Rectal smooth muscle tissue (tissue), 1 donor: Measurements from ENCODE around the gene SND1.

Experiments used
- H3K27ac ChIP-seq: one replicate; pipeline ENCODE4 v1.7.0; 2013; ENCODE audit warnings: low read depth, low read length, inconsistent platforms
- H3K27me3 ChIP-seq: one replicate; pipeline ENCODE4 v1.7.0; 2013; ENCODE audit warnings: low read length; ENCODE audit not compliant: control insufficient read depth, insufficient read depth
- H3K36me3 ChIP-seq: one replicate; pipeline ENCODE4 v1.7.0; 2013; ENCODE audit warnings: low read length; ENCODE audit not compliant: control insufficient read depth, insufficient read depth
- H3K4me1 ChIP-seq: one replicate; pipeline ENCODE4 v1.7.0; 2013; ENCODE audit warnings: low read length; ENCODE audit not compliant: control insufficient read depth, insufficient read depth
- H3K4me3 ChIP-seq: one replicate; pipeline ENCODE4 v1.7.0; 2013; ENCODE audit warnings: low read length
- H3K9ac ChIP-seq: one replicate; pipeline ENCODE4 v1.7.0; 2013; ENCODE audit warnings: low read length

The SND1 gene

GRCh38 chr7:128112018-128112780 lies 460.2 kb downstream of the SND1 start:
- Histone ChIP-seq H3K4me3 (no peak overlapping the region), H3K9ac (no peak overlapping the region), H3K36me3 (no peaks in the 10 kb centered on the region), H3K27me3 (peaks cover 2% of the 10 kb centered on the region), H3K27ac (no peak overlapping the region), H3K4me1 (no peaks in the 10 kb centered on the region)

GRCh38 chr7:128112781-128113221 lies 460.8 kb downstream of the SND1 start:
- Histone ChIP-seq H3K4me1 (no peaks in the 10 kb centered on the region), H3K27me3 (peaks cover 2% of the 10 kb centered on the region), H3K27ac (no peak overlapping the region), H3K9ac (no peak overlapping the region), H3K36me3 (no peaks in the 10 kb centered on the region), H3K4me3 (no peak overlapping the region)

DNA sequence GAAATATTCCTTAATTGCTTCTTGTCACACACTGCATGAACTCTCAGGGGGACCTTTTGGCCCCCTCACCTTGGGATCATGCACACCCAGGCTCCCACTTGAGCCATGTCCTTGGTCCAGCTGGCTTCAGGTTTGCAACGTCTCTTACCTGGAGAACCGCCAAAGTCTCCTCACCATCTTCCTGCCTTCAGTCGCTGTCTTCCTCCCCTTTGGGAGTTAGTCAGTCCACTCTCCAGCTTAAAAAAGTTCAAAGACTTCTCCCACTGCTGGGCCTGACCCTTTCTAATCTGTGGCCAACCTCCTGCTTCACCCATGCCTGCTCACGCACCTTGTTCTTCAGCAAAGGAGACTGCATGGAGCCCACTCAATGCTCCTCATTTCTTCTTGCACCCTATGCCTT lies 461.8 kb downstream of the SND1 start:
- H3K27ac ChIP-seq, result no peak overlapping the region
- no peaks in the 10 kb centered on the region for H3K36me3 ChIP-seq
- no peaks in the 10 kb centered on the region for H3K27me3 ChIP-seq
- H3K4me1 ChIP-seq, result no peaks in the 10 kb centered on the region
- H3K4me3 ChIP-seq, result no peak overlapping the region
- no peak overlapping the region for H3K9ac ChIP-seq

DNA sequence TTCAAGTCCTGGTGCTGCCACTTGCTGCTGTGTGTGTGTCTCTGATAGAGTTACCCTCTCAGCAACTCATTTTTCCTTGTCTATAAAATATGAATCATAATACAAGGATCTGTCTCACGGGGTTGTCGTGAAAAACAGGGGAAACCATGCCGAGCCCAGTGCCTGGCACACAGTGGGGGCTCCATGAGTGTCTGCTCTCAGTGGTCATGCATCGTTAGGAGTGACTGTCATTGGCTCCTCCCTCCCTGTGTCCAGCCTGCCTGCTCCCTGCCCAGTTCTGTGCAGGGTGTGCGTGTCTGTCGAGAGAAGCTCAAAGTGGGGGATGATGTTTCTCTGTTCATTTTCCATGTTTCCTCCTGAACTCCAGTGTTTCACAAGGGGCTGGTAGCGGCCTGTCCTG lies 462.8 kb downstream of the SND1 start:
- H3K27me3 ChIP-seq, result no peaks in the 10 kb centered on the region
- no peak overlapping the region for H3K27ac ChIP-seq
- H3K4me3 ChIP-seq, result no peak overlapping the region
- H3K4me1 ChIP-seq, result no peaks in the 10 kb centered on the region
- H3K36me3 ChIP-seq, result no peaks in the 10 kb centered on the region
- H3K9ac ChIP-seq, result no peak overlapping the region

DNA sequence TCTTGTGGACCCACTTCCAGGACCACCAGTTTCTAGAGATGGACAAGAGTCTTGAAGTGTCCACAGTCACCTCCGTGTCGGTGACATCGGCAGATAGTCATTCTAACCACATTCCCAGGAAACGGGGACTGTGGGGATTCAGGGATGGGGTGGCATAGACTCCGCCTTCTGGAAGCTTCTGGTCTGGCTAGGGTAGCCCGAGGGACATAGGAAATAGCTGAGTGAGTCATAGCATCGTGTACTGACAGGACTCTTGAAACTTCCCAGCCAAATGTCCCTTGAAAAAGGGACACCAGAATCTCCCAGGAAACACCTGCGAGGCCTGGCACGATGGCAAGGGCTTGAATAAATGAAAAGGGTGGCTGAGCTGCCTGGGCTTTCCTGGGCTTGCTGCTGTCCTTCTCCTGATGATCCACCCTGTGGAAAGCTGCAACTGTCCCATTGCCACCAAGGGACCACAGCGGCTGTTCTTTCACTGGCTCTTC lies 463.4 kb downstream of the SND1 start:
- Histone ChIP-seq H3K36me3 (no peaks in the 10 kb centered on the region), H3K27me3 (no peaks in the 10 kb centered on the region), H3K4me3 (no peak overlapping the region), H3K9ac (no peak overlapping the region), H3K4me1 (no peaks in the 10 kb centered on the region), H3K27ac (no peak overlapping the region)

DNA sequence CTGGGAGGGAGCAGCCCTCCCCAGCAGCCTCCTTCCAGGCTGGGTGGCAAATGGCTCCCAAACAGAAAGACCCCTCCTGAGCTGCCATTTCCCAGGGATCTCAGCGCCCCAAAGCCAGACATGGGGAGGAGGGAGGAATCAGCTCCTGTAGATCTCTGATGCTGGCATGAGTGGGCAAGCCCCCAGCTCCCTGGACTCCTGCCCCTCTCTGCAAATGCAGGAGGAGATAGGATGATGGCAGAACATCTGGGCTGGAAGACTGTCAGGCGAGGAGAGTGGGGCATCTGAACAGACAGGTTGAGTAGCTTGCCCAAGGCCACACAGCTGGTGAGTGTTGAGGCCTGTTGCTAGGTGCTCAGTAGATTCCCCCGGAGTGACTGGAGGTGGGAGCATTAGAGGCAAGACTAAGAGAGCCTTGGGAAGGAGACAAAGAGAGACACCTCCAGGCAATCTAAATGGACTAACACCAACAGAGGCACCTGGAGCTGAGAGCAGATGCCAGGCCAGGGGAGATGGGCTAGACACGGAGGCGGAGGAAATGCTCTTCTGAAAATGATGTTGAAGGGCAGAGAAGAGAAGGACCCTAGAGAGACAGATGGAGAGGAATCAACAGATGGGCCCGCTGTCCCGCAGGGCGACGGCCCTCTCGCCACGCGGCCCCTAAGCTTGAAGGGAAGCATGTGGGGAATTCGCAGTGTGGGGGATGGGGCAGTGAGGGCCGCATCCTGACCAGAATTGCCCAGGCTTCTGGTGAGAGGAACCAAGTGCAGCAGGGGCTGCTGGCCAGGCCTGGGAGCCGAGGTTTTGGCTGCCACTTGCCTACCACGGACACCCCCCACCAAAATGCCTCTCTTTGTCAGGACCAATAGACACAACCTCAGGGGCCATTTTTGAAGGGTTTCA lies 464.1 kb downstream of the SND1 start:
- Histone ChIP-seq H3K27ac (no peak overlapping the region), H3K27me3 (no peaks in the 10 kb centered on the region), H3K4me1 (no peaks in the 10 kb centered on the region), H3K4me3 (no peak overlapping the region), H3K36me3 (no peaks in the 10 kb centered on the region), H3K9ac (no peak overlapping the region)

- Histone ChIP-seq H3K9ac (no peak overlapping the region), H3K27ac (no peak overlapping the region)
Observed at GRCh38 chr7:128116740-128117139, 464.7 kb downstream of the SND1 start.

DNA sequence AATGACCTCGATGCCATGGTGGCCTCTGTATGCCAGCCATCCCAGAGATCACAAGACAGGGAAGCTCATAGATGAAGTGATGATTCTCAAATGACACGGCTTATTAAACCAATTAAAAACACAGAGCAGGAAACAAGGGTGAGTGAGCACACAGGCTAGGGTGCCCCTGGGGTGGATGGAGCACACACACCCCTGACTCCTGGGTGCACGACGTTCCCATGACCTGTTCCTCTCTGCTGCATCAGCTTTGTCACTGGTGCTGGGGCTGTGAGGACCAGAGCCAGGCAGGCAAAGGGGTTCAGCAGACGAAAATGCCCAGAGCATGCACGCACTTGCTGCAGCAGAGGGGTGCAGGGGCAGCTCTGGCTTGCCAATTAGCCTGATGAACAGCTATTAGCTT lies 465.7 kb downstream of the SND1 start:
- Histone ChIP-seq H3K27ac (no peak overlapping the region), H3K4me3 (no peak overlapping the region), H3K36me3 (no peaks in the 10 kb centered on the region), H3K9ac (no peak overlapping the region), H3K27me3 (no peaks in the 10 kb centered on the region), H3K4me1 (no peaks in the 10 kb centered on the region)

More at GRCh38 chr7:128116740-128117139, 464.7 kb downstream of the SND1 start:
- H3K27me3 ChIP-seq, result no peaks in the 10 kb centered on the region
- H3K4me1 ChIP-seq, result no peaks in the 10 kb centered on the region
- no peaks in the 10 kb centered on the region for H3K36me3 ChIP-seq
- no peak overlapping the region for H3K4me3 ChIP-seq

- Histone ChIP-seq H3K4me3 (no peak overlapping the region), H3K27me3 (no peaks in the 10 kb centered on the region), H3K4me1 (no peaks in the 10 kb centered on the region), H3K9ac (no peak overlapping the region), H3K36me3 (no peaks in the 10 kb centered on the region), H3K27ac (no peak overlapping the region)
Observed at GRCh38 chr7:128119036-128119435, 467.0 kb downstream of the SND1 start.

DNA sequence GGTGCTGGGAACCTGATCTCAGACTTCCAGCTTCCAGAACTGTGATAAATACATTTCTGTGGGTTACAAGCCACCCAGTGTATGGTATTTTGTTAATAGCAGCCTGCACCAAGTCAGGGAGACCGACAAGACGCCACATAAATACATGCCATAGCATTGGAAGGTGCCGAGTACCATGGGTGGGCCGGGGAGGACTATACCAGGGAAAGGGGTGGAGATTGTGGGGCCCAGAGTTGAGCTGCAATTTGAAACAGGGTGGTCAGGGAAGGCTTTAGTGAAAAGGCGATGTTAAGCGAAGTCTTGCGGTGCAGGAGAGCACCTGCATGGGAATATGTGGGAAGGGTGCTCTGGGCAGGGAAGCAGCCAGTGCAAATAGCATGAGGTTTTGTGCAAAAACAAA lies 468.1 kb downstream of the SND1 start:
- no peaks in the 10 kb centered on the region for H3K4me1 ChIP-seq
- H3K27ac ChIP-seq, result no peak overlapping the region
- no peak overlapping the region for H3K9ac ChIP-seq
- no peaks in the 10 kb centered on the region for H3K36me3 ChIP-seq
- H3K4me3 ChIP-seq, result no peak overlapping the region
- no peaks in the 10 kb centered on the region for H3K27me3 ChIP-seq

DNA sequence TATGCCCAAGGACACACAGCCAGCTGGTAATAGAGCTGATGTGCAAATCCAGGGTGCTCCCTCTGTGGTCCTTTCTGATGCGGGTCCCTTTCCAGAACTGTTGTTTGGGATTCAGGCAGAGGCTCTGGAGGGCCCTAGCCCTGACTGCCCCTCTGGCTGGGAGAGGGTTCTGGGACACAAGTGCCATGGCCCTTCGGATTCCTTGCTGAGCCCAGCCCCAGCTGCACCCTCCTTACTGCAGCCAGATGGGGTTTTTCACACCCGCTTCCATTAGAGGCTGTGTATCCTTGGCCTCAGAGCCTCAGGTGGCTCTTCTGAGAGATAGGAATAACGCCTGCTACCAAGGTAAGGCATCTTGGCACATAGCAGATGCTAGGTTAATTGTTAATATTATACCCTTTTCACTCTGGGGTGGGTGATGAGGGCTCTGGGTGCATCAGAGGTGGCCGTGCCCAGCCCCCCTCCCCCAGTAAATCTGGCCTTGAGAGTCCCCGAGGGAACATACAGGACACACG lies 469.0 kb downstream of the SND1 start:
- no peak overlapping the region for H3K4me3 ChIP-seq
- H3K36me3 ChIP-seq, result no peaks in the 10 kb centered on the region
- no peaks in the 10 kb centered on the region for H3K27me3 ChIP-seq
- no peak overlapping the region for H3K27ac ChIP-seq
- no peaks in the 10 kb centered on the region for H3K4me1 ChIP-seq
- H3K9ac ChIP-seq, result no peak overlapping the region

DNA sequence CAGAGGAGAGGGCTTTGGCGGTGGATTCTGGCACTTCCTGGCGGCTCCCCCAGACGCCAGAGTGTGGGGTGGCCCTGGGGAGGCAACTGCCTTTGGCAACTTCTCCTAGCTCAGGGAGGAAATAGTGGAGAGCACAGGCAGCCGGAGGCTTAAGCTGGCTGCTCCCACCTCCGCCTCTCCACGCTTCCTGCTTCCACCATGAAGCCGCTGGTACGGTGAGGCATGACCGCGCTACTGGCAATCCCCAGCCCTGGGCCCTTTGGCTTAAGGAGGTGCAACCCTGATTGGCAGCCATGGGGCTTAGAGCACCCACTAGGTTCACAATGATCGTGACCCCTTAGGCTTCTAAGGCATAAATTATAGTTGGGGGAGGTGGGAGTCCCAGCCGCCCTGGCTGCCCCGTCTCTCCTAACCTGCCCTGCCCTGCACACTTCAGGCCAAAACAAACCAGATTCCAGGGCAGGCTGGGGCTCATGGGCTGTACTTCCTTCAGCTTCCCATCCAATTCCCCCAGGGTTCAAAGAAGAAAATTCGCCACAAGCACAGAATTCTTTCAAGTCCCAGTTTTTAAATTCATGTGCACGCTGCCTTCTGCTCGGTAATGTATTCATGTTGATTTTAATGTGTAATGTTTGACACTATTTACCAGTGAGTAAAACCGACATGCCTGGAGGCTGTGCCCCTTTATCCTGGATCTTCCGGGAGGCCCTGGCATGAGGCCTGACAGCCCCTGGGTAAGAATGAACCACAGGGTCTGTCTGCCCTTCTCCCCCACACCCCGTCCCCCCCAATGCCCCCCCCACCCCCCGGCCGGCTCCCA lies 469.9 kb downstream of the SND1 start:
- Histone ChIP-seq H3K4me3 (no peak overlapping the region), H3K4me1 (no peaks in the 10 kb centered on the region), H3K36me3 (no peaks in the 10 kb centered on the region), H3K27ac (no peak overlapping the region), H3K27me3 (no peaks in the 10 kb centered on the region), H3K9ac (no peak overlapping the region)
